ENCODE measurements around the gene DDX20.

The DDX20 gene

DNA sequence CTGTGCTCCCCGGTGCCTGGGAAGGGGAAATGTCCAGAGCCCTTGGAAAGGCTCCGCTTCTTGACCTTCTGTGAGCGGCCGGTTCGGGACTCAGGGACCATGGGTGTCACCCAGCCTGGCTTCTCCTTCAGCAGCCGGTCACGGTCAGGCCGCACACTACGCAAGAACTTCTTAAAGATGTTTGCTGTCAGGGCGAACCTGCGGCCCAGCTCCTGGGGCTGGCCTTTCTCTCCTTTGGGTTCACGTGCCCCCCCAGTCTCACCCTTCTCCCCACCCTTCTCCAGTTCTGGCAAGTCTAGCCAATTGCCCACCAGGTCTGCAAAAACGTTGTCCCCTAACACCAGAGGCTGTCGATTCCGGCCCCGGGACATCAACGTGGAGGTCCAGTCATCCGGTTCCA, 28.6 kb upstream of the DDX20 start:
- H3K36me3 Mint-ChIP-seq (ENCODE audit: low read depth): peaks cover 14% of the 10 kb centered on the region
- no peaks in the 10 kb centered on the region for H3K9me3 Mint-ChIP-seq
- H3K27me3 Mint-ChIP-seq: no peaks in the 10 kb centered on the region
- intact Hi-C loops (cut with micrococcal nuclease): no loop called here
- H3K27ac Mint-ChIP-seq: no peak overlapping the region
- H3K4me1 Mint-ChIP-seq (ENCODE audit: low read depth): peaks cover 22% of the 10 kb centered on the region
- H3K4me3 Mint-ChIP-seq: no peak overlapping the region

DNA sequence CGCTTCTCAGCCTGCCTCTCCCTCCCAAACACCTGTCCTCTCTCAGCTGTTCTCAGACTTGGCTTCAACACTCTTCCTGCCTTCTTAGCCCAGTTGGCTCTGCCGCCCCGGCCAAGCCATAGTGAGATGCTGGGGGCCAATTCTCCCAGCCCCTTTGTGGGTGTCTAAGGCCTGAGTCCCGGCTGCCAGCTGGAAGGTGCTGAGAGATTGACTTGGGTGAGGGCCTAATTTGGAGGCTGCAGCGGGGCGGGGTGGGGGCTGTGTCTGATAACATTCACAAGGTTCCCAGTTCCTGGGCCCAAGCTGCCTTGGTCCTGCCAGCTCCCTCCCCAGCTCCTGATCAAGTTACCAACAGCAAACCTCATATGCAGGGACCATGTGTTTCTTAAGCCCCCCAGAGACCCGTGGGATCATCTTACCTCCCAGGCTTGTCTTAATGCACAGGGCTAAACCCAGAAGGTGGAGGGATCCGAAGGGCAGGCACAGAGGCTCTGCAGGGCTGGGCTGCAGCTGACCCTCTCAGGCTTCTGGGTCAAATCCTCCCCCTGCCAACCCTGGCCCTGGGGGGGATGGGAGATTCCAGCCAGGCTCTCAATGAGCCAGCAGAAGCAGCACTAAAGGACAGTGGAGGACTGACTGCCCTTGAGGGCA, 26.3 kb upstream of the DDX20 start:
- no peaks in the 10 kb centered on the region for H3K27me3 Mint-ChIP-seq
- no peak overlapping the region for H3K4me3 Mint-ChIP-seq
- H3K27ac Mint-ChIP-seq: no peak overlapping the region
- H3K9me3 Mint-ChIP-seq: no peaks in the 10 kb centered on the region
- peaks cover 14% of the 10 kb centered on the region for H3K36me3 Mint-ChIP-seq (ENCODE audit: low read depth)
- H3K4me1 Mint-ChIP-seq (ENCODE audit: low read depth): peaks cover 11% of the 10 kb centered on the region
- intact Hi-C loops (cut with micrococcal nuclease): no loop called here

DNA sequence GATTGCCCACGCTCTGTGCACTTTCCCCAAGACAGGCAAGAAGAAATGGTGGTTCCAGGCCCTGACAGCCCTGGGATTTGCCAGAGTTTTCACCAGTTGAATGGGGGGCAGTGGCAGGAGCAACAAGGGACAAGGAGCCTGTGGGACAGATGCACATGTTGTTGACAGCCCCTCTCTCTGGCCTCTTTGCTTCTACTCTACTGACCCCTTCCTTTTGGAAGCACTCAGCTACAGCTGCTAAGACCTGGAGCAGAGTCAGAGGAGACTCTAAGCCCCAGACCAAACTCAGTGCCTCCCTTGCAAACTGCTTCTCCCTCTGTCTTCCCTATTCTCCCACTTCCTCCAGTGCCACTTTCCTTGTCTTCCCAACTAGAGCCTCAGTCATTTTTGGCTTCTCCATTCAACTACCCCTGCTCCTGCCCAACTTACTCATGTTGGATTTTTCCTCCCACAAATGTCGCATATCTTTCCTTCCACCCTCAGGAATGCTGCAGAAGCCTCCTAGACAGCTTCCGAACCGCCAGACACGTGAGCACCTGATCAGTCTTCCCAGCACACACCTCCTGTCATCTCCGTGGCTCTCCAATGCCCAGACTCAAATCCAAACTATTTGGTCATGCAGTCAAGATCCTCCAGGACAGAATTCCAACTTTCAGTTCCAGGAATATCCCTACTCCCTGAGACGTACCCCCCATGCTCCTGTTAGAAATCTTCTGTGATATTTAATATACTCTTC, 25.6 kb upstream of the DDX20 start:
- Mint-ChIP-seq H3K27me3 (no peaks in the 10 kb centered on the region), H3K9me3 (no peaks in the 10 kb centered on the region), H3K4me1 (ENCODE audit: low read depth) (peaks cover 11% of the 10 kb centered on the region), H3K36me3 (ENCODE audit: low read depth) (peaks cover 14% of the 10 kb centered on the region), H3K4me3 (no peak overlapping the region), H3K27ac (no peak overlapping the region)
- intact Hi-C loops (cut with micrococcal nuclease): no loop called here

DNA sequence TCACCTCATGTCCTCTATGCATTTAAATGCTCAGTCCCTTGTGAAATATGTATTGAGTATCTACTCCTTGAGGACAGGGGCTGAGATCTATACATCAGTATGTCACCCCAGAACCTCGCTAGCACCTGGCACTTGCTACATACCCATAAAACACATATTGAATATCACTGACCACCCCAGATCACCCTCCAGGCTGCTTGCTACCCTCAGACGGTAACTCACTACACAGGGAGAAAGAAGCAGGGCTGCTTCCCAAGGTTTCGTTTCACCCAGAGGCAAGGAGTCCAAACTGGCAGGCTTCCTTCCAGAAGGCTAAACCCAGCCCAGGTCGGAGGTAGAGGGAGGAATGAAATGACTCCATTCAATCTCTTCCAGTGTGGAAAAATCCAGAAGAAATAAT, 25.0 kb upstream of the DDX20 start:
- Mint-ChIP-seq H3K27ac (no peak overlapping the region), H3K4me3 (no peak overlapping the region), H3K36me3 (ENCODE audit: low read depth) (peaks cover 14% of the 10 kb centered on the region), H3K4me1 (ENCODE audit: low read depth) (peaks cover 11% of the 10 kb centered on the region), H3K27me3 (no peaks in the 10 kb centered on the region), H3K9me3 (no peaks in the 10 kb centered on the region)
- intact Hi-C loops (cut with micrococcal nuclease): no loop called here

DNA sequence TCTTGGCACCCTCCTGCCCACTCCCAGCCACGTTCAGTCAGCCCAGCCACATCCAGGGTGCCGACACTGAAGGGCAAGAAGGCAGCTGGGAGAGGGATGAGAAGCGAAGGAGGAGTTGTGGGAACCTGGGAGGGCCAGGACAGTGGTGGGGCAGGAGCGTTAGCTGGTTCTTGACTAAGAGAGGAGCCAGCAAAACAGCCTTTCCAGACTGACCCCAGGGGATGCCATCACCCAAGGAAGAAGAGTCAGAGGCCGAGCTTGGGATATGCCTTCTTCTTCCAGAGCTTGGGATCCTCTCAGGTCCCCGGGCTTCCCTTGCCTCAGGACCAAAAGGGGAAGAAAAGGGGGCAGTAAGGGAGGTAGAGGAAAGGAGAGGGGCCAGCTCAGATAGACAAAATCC, 23.7 kb upstream of the DDX20 start:
- H3K27me3 Mint-ChIP-seq: no peaks in the 10 kb centered on the region
- intact Hi-C loops (cut with micrococcal nuclease): no loop called here
- H3K4me1 Mint-ChIP-seq (ENCODE audit: low read depth): peaks cover 11% of the 10 kb centered on the region
- no peaks in the 10 kb centered on the region for H3K9me3 Mint-ChIP-seq
- H3K36me3 Mint-ChIP-seq (ENCODE audit: low read depth): peaks cover 12% of the 10 kb centered on the region
- H3K27ac Mint-ChIP-seq: no peak overlapping the region
- no peak overlapping the region for H3K4me3 Mint-ChIP-seq

DNA sequence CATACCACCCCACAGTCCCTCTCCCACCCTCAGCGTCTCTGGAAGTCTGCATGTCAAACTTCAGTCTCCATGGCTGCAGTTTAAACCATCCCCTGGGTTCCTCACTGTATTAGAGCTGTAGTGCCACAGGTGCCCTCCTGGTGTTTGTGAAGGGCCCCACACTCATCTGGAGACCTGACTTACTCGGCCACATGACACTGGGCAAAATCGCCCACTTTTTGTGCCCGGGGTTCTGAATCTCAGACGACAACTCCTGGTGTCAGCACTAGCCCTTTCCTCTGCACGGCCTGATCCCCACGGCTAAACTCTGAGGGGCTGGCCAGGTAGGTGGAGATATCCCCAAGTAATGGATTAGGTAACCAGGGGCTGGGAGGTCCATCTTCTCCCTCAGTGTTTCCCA, 23.0 kb upstream of the DDX20 start:
- Mint-ChIP-seq H3K36me3 (ENCODE audit: low read depth) (peaks cover 5% of the 10 kb centered on the region), H3K4me3 (no peak overlapping the region), H3K4me1 (ENCODE audit: low read depth) (peaks cover 11% of the 10 kb centered on the region), H3K27me3 (peaks cover 4% of the 10 kb centered on the region), H3K27ac (no peak overlapping the region), H3K9me3 (no peaks in the 10 kb centered on the region)
- intact Hi-C loops (cut with micrococcal nuclease): loop anchor here (1.0 kb wide), 1 partner anchor 23 kb away; the partner anchor contains the start of gene DDX20

DNA sequence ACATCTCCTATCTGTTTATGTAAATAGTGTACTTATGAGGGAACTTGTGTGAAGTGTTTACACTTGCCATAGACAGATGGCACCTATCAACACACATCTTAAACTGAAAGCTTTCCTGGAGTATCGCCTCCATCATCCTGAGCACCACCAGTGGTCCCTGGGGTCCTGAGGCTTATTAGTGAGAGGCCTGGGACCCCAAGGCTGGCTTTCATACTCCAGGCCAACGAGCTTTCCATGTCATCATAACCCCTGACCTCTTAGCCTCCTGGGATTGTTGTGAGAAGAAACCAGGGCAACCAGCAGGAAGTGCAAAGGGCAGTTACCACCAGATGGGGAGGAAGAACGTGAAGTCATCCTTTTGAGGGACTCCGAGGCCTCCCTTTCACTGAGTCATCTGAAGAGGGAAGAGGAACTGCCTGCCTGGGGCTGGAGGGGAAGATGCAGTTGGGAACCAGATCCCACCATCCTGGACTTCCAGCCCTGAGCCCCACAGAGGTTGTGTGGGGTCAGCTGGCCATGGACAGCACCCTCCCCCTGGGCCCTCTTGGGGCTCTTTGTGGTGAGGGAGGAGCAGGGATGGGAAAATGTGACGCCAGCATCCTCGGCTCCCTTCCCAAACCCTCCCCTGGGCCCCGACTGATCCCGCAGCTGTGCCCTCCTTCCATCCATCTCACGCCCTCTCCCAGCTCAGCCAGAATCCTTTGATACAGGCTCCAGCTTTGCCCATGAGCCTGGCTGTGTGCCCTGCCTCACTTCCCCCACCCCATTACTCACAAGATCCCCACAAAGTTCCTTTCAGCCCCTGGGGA, 22.3 kb upstream of the DDX20 start:
- H3K4me1 Mint-ChIP-seq (ENCODE audit: low read depth): peaks cover 11% of the 10 kb centered on the region
- H3K9me3 Mint-ChIP-seq: no peaks in the 10 kb centered on the region
- H3K27ac Mint-ChIP-seq: no peak overlapping the region

DNA sequence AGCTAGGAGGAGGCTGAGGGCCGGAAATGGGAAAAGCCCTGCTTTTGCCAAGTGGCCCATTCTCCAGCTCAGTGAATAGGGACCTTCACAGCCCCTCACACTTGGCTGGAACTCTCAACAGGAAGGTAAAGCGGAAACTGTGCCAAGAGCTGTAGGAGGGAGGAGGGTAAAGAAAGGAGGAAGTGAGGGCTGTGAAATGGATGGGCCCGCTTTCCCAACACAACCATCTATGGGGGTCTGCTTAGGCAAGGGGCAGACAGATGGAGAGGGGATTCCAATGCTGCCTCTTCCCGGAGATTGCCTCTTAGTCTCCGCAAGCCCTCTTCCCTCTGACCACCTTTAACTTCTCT, 21.7 kb upstream of the DDX20 start:
- peaks cover 5% of the 10 kb centered on the region for H3K36me3 Mint-ChIP-seq (ENCODE audit: low read depth)
- peaks cover 12% of the 10 kb centered on the region for H3K27me3 Mint-ChIP-seq
- H3K9me3 Mint-ChIP-seq: no peaks in the 10 kb centered on the region
- H3K27ac Mint-ChIP-seq: no peak overlapping the region
- no peak overlapping the region for H3K4me3 Mint-ChIP-seq
- intact Hi-C loops (cut with micrococcal nuclease): loop anchor here (1.0 kb wide), 1 partner anchor 21 kb away; the partner anchor contains the start of gene DDX20
- H3K4me1 Mint-ChIP-seq (ENCODE audit: low read depth): peaks cover 17% of the 10 kb centered on the region

More for the DNA sequence above, 22.3 kb upstream of the DDX20 start:
- Mint-ChIP-seq H3K36me3 (ENCODE audit: low read depth) (no peaks in the 10 kb centered on the region), H3K4me3 (no peak overlapping the region), H3K27me3 (peaks cover 8% of the 10 kb centered on the region)
- intact Hi-C loops (cut with micrococcal nuclease): loop anchor here (1.0 kb wide), 1 partner anchor 22 kb away; the partner anchor contains the start of gene DDX20

DNA sequence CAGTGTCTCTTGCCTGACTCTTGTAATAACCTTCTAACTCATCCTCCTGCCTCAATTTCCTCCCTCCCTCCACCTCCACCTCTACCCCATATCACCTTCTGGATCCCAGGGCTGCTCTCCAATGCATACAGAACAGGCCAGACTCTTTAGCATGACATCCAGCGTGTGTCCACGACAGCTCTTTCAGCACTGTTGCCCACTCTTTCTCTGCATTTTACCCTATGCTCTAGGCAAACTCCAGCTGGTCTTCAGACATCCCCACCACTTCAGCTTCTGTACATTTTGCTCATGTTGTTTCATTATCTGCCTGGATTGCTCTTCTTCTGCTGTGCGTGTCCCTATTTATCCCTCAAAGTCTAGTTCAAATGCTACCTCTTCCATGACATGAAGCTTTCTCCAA, 21.3 kb upstream of the DDX20 start:
- Mint-ChIP-seq H3K27me3 (peaks cover 12% of the 10 kb centered on the region), H3K36me3 (ENCODE audit: low read depth) (peaks cover 9% of the 10 kb centered on the region), H3K9me3 (no peaks in the 10 kb centered on the region), H3K4me1 (ENCODE audit: low read depth) (peaks cover 18% of the 10 kb centered on the region), H3K4me3 (no peak overlapping the region), H3K27ac (no peak overlapping the region)
- intact Hi-C loops (cut with micrococcal nuclease): no loop called here

DNA sequence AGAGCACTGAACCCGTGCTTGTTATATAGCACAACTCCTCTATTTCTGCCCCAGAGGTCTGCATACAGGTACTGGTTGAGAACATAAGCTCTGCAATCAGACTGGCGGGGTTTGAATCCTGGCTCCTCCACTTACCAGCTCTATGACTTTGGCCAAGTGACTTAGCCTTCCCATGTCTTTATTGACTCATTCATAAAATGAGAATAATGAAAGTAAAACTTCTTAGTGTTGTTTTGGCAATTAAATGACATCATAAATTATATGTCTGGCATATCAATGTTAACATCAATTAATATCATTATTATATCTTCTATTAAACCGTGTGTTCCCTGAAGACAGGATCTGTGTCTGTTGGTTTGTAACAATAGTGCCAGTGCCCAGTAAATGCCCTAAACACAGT, 20.8 kb upstream of the DDX20 start:
- no peaks in the 10 kb centered on the region for H3K9me3 Mint-ChIP-seq
- peaks cover 12% of the 10 kb centered on the region for H3K36me3 Mint-ChIP-seq (ENCODE audit: low read depth)
- peaks cover 21% of the 10 kb centered on the region for H3K4me1 Mint-ChIP-seq (ENCODE audit: low read depth)
- peaks cover 14% of the 10 kb centered on the region for H3K27me3 Mint-ChIP-seq
- H3K27ac Mint-ChIP-seq: no peak overlapping the region
- intact Hi-C loops (cut with micrococcal nuclease): no loop called here
- no peak overlapping the region for H3K4me3 Mint-ChIP-seq

DNA sequence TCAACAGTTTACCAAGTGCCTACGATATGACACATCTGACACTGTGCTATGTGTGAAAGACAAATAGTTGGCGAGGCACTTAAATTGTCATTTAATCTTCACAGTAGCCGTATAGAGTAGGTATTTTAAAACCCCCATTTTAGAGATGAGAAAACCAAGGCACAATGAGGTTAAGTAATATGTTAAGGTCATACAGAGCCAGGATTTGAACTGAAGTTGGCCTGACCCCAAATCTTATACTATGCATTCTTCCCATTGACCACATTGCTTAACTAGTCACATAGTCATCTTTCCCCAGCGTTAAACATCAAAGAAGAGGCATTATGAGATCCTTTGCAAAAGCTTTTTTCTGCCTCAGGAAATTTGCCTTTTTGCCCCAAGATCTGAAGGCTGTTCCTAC, 20.4 kb upstream of the DDX20 start:
- intact Hi-C loops (cut with micrococcal nuclease): no loop called here
- peaks cover 12% of the 10 kb centered on the region for H3K36me3 Mint-ChIP-seq (ENCODE audit: low read depth)
- no peaks in the 10 kb centered on the region for H3K9me3 Mint-ChIP-seq
- H3K27me3 Mint-ChIP-seq: peaks cover 19% of the 10 kb centered on the region
- no peak overlapping the region for H3K4me3 Mint-ChIP-seq
- peaks cover 21% of the 10 kb centered on the region for H3K4me1 Mint-ChIP-seq (ENCODE audit: low read depth)
- H3K27ac Mint-ChIP-seq: no peak overlapping the region

DNA sequence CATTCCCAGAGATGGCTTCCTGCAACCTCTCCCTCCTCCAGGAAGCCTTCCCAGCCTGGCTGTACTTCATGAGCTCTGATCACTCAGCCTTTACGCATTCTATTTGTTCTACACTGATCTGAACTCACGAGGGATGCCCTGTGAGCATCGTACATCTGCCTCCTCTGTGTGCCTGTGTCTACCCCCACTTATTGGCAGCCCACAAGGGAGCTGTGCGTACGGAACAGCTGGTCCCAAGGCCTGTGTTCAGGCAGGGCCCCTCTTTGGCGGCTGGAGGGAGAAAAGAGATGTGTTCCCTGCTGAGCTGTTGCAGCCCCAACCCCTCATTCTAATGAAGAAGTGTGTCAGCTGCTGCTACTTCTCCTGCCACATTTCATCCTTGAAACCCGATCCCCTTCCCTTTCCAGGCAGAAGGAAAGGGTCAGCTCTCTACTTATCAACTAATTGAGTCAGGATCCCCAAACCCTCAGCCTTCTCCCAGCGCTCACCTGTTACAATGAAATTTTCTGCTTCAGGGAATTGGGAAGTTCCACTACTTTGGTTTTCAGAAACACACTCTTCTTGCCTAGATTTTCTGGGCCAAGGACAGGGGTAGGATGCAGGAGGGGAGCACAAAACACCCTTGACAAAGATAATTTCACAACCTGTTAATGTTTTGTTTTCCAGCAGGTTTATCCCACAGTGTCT, 19.7 kb upstream of the DDX20 start:
- peaks cover 26% of the 10 kb centered on the region for H3K27me3 Mint-ChIP-seq
- intact Hi-C loops (cut with micrococcal nuclease): no loop called here
- no peaks in the 10 kb centered on the region for H3K9me3 Mint-ChIP-seq
- peaks cover 12% of the 10 kb centered on the region for H3K36me3 Mint-ChIP-seq (ENCODE audit: low read depth)
- peaks cover 22% of the 10 kb centered on the region for H3K4me1 Mint-ChIP-seq (ENCODE audit: low read depth)
- no peak overlapping the region for H3K4me3 Mint-ChIP-seq
- no peak overlapping the region for H3K27ac Mint-ChIP-seq

DNA sequence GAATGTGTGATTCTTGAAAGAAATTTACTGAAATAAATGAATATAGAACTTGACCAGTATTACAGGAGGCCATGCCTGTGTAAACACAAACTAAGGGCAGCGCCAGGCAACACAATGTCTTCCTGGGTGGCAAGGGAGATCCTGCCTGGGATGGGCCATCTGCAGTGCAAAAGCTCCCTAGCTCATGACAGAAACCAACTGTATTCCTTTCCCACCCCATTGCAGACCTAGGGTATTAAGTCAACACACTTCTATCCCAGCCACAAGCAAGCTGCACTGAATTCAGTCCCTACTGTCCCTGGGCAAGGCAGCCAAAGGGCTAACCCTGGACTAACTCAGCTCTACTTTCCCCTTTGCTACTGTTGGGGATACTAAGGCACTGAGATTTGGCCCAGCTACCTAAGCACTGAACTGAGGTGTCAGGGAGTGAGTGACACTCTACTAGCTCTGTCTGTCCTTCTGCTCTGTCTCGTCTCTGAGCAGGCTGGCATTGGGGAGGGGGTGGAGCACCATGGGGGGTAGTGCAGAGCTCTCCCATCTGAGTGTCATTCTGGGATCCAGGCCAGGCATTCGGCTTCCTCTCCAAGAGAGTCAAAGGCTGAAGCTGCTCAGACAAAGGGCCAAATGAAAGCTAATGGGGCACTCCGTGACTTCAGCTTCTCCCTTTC, 19.0 kb upstream of the DDX20 start:
- H3K4me1 Mint-ChIP-seq (ENCODE audit: low read depth): peaks cover 24% of the 10 kb centered on the region
- no peak overlapping the region for H3K27ac Mint-ChIP-seq
- intact Hi-C loops (cut with micrococcal nuclease): no loop called here
- H3K9me3 Mint-ChIP-seq: no peaks in the 10 kb centered on the region
- H3K36me3 Mint-ChIP-seq (ENCODE audit: low read depth): peaks cover 12% of the 10 kb centered on the region
- peaks cover 33% of the 10 kb centered on the region for H3K27me3 Mint-ChIP-seq
- H3K4me3 Mint-ChIP-seq: no peak overlapping the region
